CD14-positive monocyte (primary cell): ENCODE results near the gene MLLT3. TPM values are rescaled to one million over a fixed set of nuclear protein-coding genes. Genes with fewer than 3 reads are reported as not detected.

ENCODE experiments used
- DNase-seq, 3 donors: peaks; one replicate each; pipeline ENCODE4 v3.0.0-alpha.2; 2011 to 2022
- H2AFZ ChIP-seq: 2 replicates; pipeline ENCODE4 v1.6.0; 2012; ENCODE audit warnings: mild to moderate bottlenecking, low read depth, low read length, inconsistent platforms; ENCODE audit not compliant: insufficient read depth, poor library complexity, severe bottlenecking
- H3K27ac ChIP-seq, 2 donors: 1 replicate in 1 of 2; 2 replicates in 1 of 2; pipeline ENCODE4 v1.5.1; 2012 to 2013; ENCODE audit warnings: low read length in 2 of 2, control low read depth in 1 of 2, inconsistent platforms in 1 of 2, low read depth in 1 of 2, mild to moderate bottlenecking in 1 of 2
- H3K27me3 ChIP-seq, 2 donors: one replicate each; pipeline versions ENCODE4 v1.6.0 to v1.6.1; 2011 to 2013; ENCODE audit warnings: low read length in 2 of 2; ENCODE audit not compliant: control insufficient read depth in 2 of 2, insufficient read depth in 2 of 2
- H3K36me3 ChIP-seq, 2 donors: replicated peaks in 1 of 2; 1 replicate in 1 of 2; 2 replicates in 1 of 2; pipeline versions ENCODE4 v1.5.1 to v1.6.1; 2012 to 2013; ENCODE audit warnings: low read length in 2 of 2, control low read depth in 1 of 2, inconsistent platforms in 1 of 2, mild to moderate bottlenecking in 1 of 2; ENCODE audit not compliant: insufficient read depth in 2 of 2, control insufficient read depth in 1 of 2
- H3K4me1 ChIP-seq, 2 donors: 1 replicate in 1 of 2; 2 replicates in 1 of 2; pipeline versions ENCODE4 v1.5.1 to v1.6.1; 2012 to 2013; ENCODE audit warnings: low read length in 2 of 2, control low read depth in 1 of 2, inconsistent platforms in 1 of 2, mild to moderate bottlenecking in 1 of 2, moderate library complexity in 1 of 2; ENCODE audit not compliant: insufficient read depth in 2 of 2, control insufficient read depth in 1 of 2
- H3K4me2 ChIP-seq: replicated peaks from 2 replicates; pipeline ENCODE3; 2012; ENCODE audit warnings: low read length, moderate library complexity, mild to moderate bottlenecking; ENCODE audit not compliant: poor library complexity, severe bottlenecking; ENCODE audit errors: extremely low read depth
- H3K4me3 ChIP-seq, 3 experiments: fragments of 200-600 bp in 1 of 3; sonication (generic) in 1 of 3; replicated peaks in 1 of 3; 1 replicate in 2 of 3; 2 replicates in 1 of 3; pipeline ENCODE4 v1.5.1; 2011 to 2013; ENCODE audit warnings: low read length in 3 of 3, mild to moderate bottlenecking in 3 of 3, control low read depth in 2 of 3, low read depth in 2 of 3, inconsistent platforms in 1 of 3, moderate library complexity in 1 of 3
- H3K79me2 ChIP-seq: 2 replicates; pipeline ENCODE4 v1.6.0; 2012; ENCODE audit warnings: mild to moderate bottlenecking, control low read depth, inconsistent platforms, low read length, moderate library complexity; ENCODE audit not compliant: insufficient read depth
- H3K9ac ChIP-seq: 2 replicates; pipeline ENCODE4 v1.6.0; 2017; ENCODE audit warnings: low read length, mild to moderate bottlenecking; ENCODE audit not compliant: insufficient read depth, poor library complexity, severe bottlenecking
- H3K9me3 ChIP-seq, 2 donors: replicated peaks in 1 of 2; 1 replicate in 1 of 2; 2 replicates in 1 of 2; pipeline versions ENCODE4 v1.5.1 to v1.6.1; 2012 to 2013; ENCODE audit warnings: low read length in 2 of 2, control low read depth in 1 of 2; ENCODE audit not compliant: control insufficient read depth in 1 of 2, insufficient read depth in 1 of 2
- H4K20me1 ChIP-seq: 2 replicates; pipeline ENCODE4 v1.6.0; 2012; ENCODE audit warnings: mild to moderate bottlenecking, low read length, control low read depth, moderate library complexity; ENCODE audit not compliant: insufficient read depth
- H3K27ac Mint-ChIP-seq, 7 donors: one replicate each; pipeline ENCODE4 v1.8.0; 2020; ENCODE audit warnings: mild to moderate bottlenecking in 7 of 7, mixed read lengths in 7 of 7, moderate library complexity in 6 of 7, inconsistent platforms in 2 of 7
- H3K27me3 Mint-ChIP-seq, 3 donors: one replicate each; pipeline ENCODE4 v1.8.0; 2021 to 2022; ENCODE audit warnings: low read depth in 3 of 3, mild to moderate bottlenecking in 3 of 3, mixed read lengths in 3 of 3, moderate library complexity in 3 of 3, inconsistent platforms in 1 of 3
- H3K36me3 Mint-ChIP-seq, 2 donors: one replicate each; pipeline ENCODE4 v1.8.0; 2020; ENCODE audit warnings: mixed read lengths in 2 of 2, inconsistent platforms in 1 of 2, mild to moderate bottlenecking in 1 of 2
- H3K4me1 Mint-ChIP-seq: one replicate; pipeline ENCODE4 v1.8.0; 2020; ENCODE audit warnings: mild to moderate bottlenecking, mixed read lengths
- H3K4me3 Mint-ChIP-seq, 2 donors: one replicate each; pipeline ENCODE4 v1.8.0; 2020; ENCODE audit warnings: mild to moderate bottlenecking in 2 of 2, mixed read lengths in 2 of 2, moderate library complexity in 1 of 2
- H3K9me3 Mint-ChIP-seq, 7 donors: one replicate each; pipeline ENCODE4 v1.8.0; 2020 to 2022; ENCODE audit warnings: mixed read lengths in 7 of 7, mild to moderate bottlenecking in 6 of 7, moderate library complexity in 6 of 7, inconsistent platforms in 2 of 7
- CTCF ChIP-seq: fragments of 200-600 bp; IDR thresholded peaks from one replicate; pipeline ENCODE4 v1.8.0; 2022; ENCODE audit warnings: antibody characterized with exemption, mild to moderate bottlenecking
- WGBS: methylation state at CpG from one replicate; pipeline ENCODE4 v1.1.5; 2013; ENCODE audit warnings: missing lambda C conversion rate; ENCODE audit not compliant: insufficient coverage; 5-methylcytosine and 5-hydroxymethylcytosine counted together
- intact Hi-C, 2 donors: fragments of 100-400 bp; cut with micrococcal nuclease; formaldehyde crosslinking; loops; one replicate each; pipeline versions ENCODE4 v1.15.0 to v1.15.1; 2023
- polyA plus RNA-seq, 3 donors: library from polyadenylated mRNA; depleted of rRNA in 1 of 3; unstranded in 2 of 3; stranded (reverse) in 1 of 3; fragments of 300-500 nt in 2 of 3; fragments of >200 nt in 1 of 3; fragmentation: Illumina TruSeq in 2 of 3; gene quantifications; 1 replicate in 2 of 3; 2 replicates in 1 of 3; pipeline ENCODE4 v1.2.3, GENCODE V29; 2012 to 2021

The MLLT3 gene
- polyA plus RNA-seq, 3 donors: 0.81 to 2.3 (median 1.5) TPM

GRCh38 chr9:20598367-20598766 lies 23.9 kb downstream of the MLLT3 start:
- Histone ChIP-seq H3K9me3 (no peaks in the 10 kb centered on the region), H3K4me3 (no peak overlapping the region), H3K4me2 (no peak overlapping the region), H3K9ac (no peak overlapping the region), H3K27ac (no peak overlapping the region), H2AFZ (no peak overlapping the region), H3K79me2 (no peaks in the 10 kb centered on the region), H3K4me1 (peaks cover 8 to 12% of the 10 kb centered on the region in 2 donors), H4K20me1 (no peaks in the 10 kb centered on the region), H3K36me3 (no peaks in the 10 kb centered on the region), H3K27me3 (no peaks in the 10 kb centered on the region)
- H3K36me3 Mint-ChIP-seq: no peaks in the 10 kb centered on the region
- H3K4me1 Mint-ChIP-seq: peaks cover 26% of the 10 kb centered on the region
- intact Hi-C loops: no loop called here
- H3K9me3 Mint-ChIP-seq: peaks cover 0 to 3% (median 0%) of the 10 kb centered on the region in 7 donors
- TF ChIP-seq CTCF: no peak
- no peak for DNase-seq
- H3K27ac Mint-ChIP-seq: no peak overlapping the region
- H3K27me3 Mint-ChIP-seq: no peaks in the 10 kb centered on the region
- H3K4me3 Mint-ChIP-seq: no peak overlapping the region
- no CpG with 5 or more reads among the region's 1 CpG for WGBS

DNA sequence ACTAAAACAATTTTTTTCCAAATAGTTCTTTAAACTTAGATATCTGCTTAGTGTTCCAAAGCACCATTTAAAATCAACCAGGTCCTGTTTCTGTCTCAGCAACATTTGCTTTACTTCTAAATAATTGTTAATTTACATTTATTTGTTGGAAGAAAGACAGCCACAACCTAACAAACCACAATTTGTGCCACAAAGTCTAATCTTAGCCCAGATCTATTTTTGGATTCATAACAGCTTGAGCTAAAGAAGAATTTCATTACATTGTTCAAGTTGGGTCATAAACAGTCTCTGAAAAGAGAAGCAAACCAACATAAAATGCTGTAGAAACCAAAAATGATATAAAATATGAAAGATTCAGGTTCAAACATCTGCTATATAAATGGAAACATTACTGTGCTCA lies 24.4 kb downstream of the MLLT3 start:
- Histone ChIP-seq H3K27ac (no peak overlapping the region), H3K4me3 (no peak overlapping the region), H3K4me1 (peaks cover 8 to 9% of the 10 kb centered on the region in 2 donors), H4K20me1 (no peaks in the 10 kb centered on the region), H3K9me3 (no peaks in the 10 kb centered on the region), H3K9ac (no peak overlapping the region), H3K27me3 (no peaks in the 10 kb centered on the region), H3K4me2 (no peak overlapping the region), H3K36me3 (no peaks in the 10 kb centered on the region), H2AFZ (no peak overlapping the region), H3K79me2 (no peaks in the 10 kb centered on the region)
- Mint-ChIP-seq H3K4me3 (no peak overlapping the region), H3K27me3 (no peaks in the 10 kb centered on the region), H3K4me1 (peaks cover 21% of the 10 kb centered on the region), H3K36me3 (no peaks in the 10 kb centered on the region), H3K9me3 (peaks cover 0 to 3% (median 0%) of the 10 kb centered on the region in 7 donors), H3K27ac (no peak overlapping the region)
- no peak for TF ChIP-seq CTCF
- DNase-seq: no peak
- intact Hi-C loops: no loop called here
